Fibroblast of lung (primary cell): ENCODE results near the gene FANCL. TPM values are rescaled to one million over a fixed set of nuclear protein-coding genes. Genes with fewer than 3 reads are reported as not detected.
A peak's percentile ranks its signal among the peaks of the same experiment; 100 is the strongest.

ENCODE experiments used
- DNase-seq, 2 donors: peaks; one replicate each; pipeline versions ENCODE4 v3.0.0 to v3.0.0-alpha.2; 2010; ENCODE audit warnings: low read depth in 2 of 2
- H2AFZ ChIP-seq: 2 replicates; pipeline ENCODE4 v1.5.1; 2012; ENCODE audit warnings: low read length, control low read depth, inconsistent platforms
- H3K27ac ChIP-seq: 2 replicates; pipeline ENCODE4 v1.5.1; 2011; ENCODE audit warnings: low read length, control low read depth; ENCODE audit not compliant: insufficient read depth
- H3K27me3 ChIP-seq: 2 replicates; pipeline ENCODE4 v1.5.1; 2011; ENCODE audit warnings: mild to moderate bottlenecking, low read length; ENCODE audit not compliant: control insufficient read depth, insufficient read depth
- H3K36me3 ChIP-seq: 2 replicates; pipeline ENCODE4 v1.5.1; 2011; ENCODE audit warnings: low read length; ENCODE audit not compliant: control insufficient read depth, insufficient read depth
- H3K4me1 ChIP-seq: 2 replicates; pipeline ENCODE4 v1.5.1; 2011; ENCODE audit warnings: low read length; ENCODE audit not compliant: control insufficient read depth, insufficient read depth; ENCODE audit errors: extremely low read depth
- H3K4me2 ChIP-seq: 2 replicates; pipeline ENCODE4 v1.5.1; 2011; ENCODE audit warnings: low read length, control low read depth; ENCODE audit not compliant: insufficient read depth; ENCODE audit errors: extremely low read depth
- H3K4me3 ChIP-seq, 4 experiments: fragments of 200-600 bp in 1 of 4; sonication (generic) in 1 of 4; replicated peaks in 1 of 4; 2 replicates each; pipeline ENCODE4 v1.5.1; 2011 to 2016; ENCODE audit warnings: low read length in 4 of 4, low read depth in 3 of 4, mild to moderate bottlenecking in 3 of 4, control low read depth in 2 of 4, inconsistent platforms in 1 of 4, mixed read lengths in 1 of 4; ENCODE audit not compliant: insufficient read depth in 1 of 4; ENCODE audit errors: control extremely low read depth in 1 of 4
- H3K79me2 ChIP-seq: 2 replicates; pipeline ENCODE4 v1.5.1; 2012; ENCODE audit warnings: mild to moderate bottlenecking, low read length, inconsistent platforms; ENCODE audit not compliant: control insufficient read depth, insufficient read depth
- H3K9ac ChIP-seq: 2 replicates; pipeline ENCODE4 v1.5.1; 2011; ENCODE audit warnings: mild to moderate bottlenecking, low read length, control low read depth; ENCODE audit not compliant: insufficient read depth
- H3K9me3 ChIP-seq: 2 replicates; pipeline ENCODE4 v1.5.1; 2012; ENCODE audit warnings: low read depth, low read length; ENCODE audit not compliant: control insufficient read depth, insufficient read depth
- H4K20me1 ChIP-seq: 2 replicates; pipeline ENCODE4 v1.5.1; 2011; ENCODE audit warnings: low read length; ENCODE audit not compliant: control insufficient read depth, insufficient read depth; ENCODE audit errors: extremely low read depth
- CTCF ChIP-seq, 2 donors: IDR thresholded peaks in 1 of 2; conservative IDR thresholded peaks in 1 of 2; 1 replicate in 1 of 2; 2 replicates in 1 of 2; pipeline ENCODE4 v1.5.1; 2011 to 2012; ENCODE audit warnings: low read length in 2 of 2, control low read depth in 1 of 2, inconsistent platforms in 1 of 2, low read depth in 1 of 2, mild to moderate bottlenecking in 1 of 2
- EZH2 ChIP-seq: IDR thresholded peaks from 2 replicates; pipeline ENCODE4 v1.5.1; 2012; ENCODE audit warnings: low read length, control low read depth, mild to moderate bottlenecking; ENCODE audit errors: missing control alignments
- polyA plus RNA-seq, 2 donors: library from polyadenylated mRNA; depleted of rRNA in 1 of 2; stranded (reverse) in 1 of 2; unstranded in 1 of 2; fragments of >200 nt; gene quantifications; 2 replicates each; pipeline ENCODE4 v1.2.1, GENCODE V29; 2011 to 2012; ENCODE audit warnings: missing spikeins in 1 of 2
- total RNA-seq: library from RNA; depleted of rRNA; stranded (reverse); fragments of >200 nt; gene quantifications from 2 replicates; pipeline ENCODE4 v1.2.1, GENCODE V29; 2014

The FANCL gene
- total and polyA plus RNA-seq, 2 donors (not counting 1 experiment from before 2014, with no cell fraction given), result 15.2 to 19.7 TPM

GRCh38 chr2:58271826-58272225 lies 30.7 kb upstream of the FANCL start:
- Histone ChIP-seq H3K4me1 (no peaks in the 10 kb centered on the region), H3K4me2 (no peak overlapping the region), H3K27ac (no peak overlapping the region), H3K27me3 (no peaks in the 10 kb centered on the region), H3K79me2 (no peaks in the 10 kb centered on the region), H3K36me3 (no peaks in the 10 kb centered on the region), H3K9ac (no peak overlapping the region), H3K9me3 (no peaks in the 10 kb centered on the region), H2AFZ (no peak overlapping the region), H3K4me3 (no peak overlapping the region), H4K20me1 (no peaks in the 10 kb centered on the region)
- TF ChIP-seq CTCF (conservative IDR thresholded peaks at IDR 0.05 in 1 of 2, IDR thresholded peaks at IDR 0.05 in 1 of 2; ENCODE audit: low read depth in 1 of 2, low read length in 2 of 2) (no peak), EZH2 (no peak)
- DNase-seq, result no peak

GRCh38 chr2:58268685-58269084 lies 27.6 kb upstream of the FANCL start:
- no peak overlapping the region for H3K27ac ChIP-seq
- TF ChIP-seq CTCF (conservative IDR thresholded peaks at IDR 0.05 in 1 of 2, IDR thresholded peaks at IDR 0.05 in 1 of 2; ENCODE audit: low read depth in 1 of 2, low read length in 2 of 2) (no peak), EZH2 (no peak)
- H3K9me3 ChIP-seq, result no peaks in the 10 kb centered on the region
- no peak overlapping the region for H2AFZ ChIP-seq
- H3K79me2 ChIP-seq, result no peaks in the 10 kb centered on the region
- DNase-seq, result no peak
- H3K4me3 ChIP-seq, result no peak overlapping the region
- no peaks in the 10 kb centered on the region for H3K36me3 ChIP-seq
- H3K9ac ChIP-seq, result no peak overlapping the region
- H4K20me1 ChIP-seq, result no peaks in the 10 kb centered on the region
- H3K27me3 ChIP-seq, result no peaks in the 10 kb centered on the region
- no peak overlapping the region for H3K4me2 ChIP-seq
- no peaks in the 10 kb centered on the region for H3K4me1 ChIP-seq

GRCh38 chr2:58266211-58266610 lies 25.1 kb upstream of the FANCL start:
- H3K9ac ChIP-seq, result no peak overlapping the region
- no peaks in the 10 kb centered on the region for H3K27me3 ChIP-seq
- H3K27ac ChIP-seq, result no peak overlapping the region
- no peak overlapping the region for H2AFZ ChIP-seq
- H3K4me2 ChIP-seq, result no peak overlapping the region
- no peak overlapping the region for H3K4me3 ChIP-seq
- no peaks in the 10 kb centered on the region for H3K79me2 ChIP-seq
- H3K4me1 ChIP-seq, result no peaks in the 10 kb centered on the region
- no peak for TF ChIP-seq EZH2
- TF ChIP-seq CTCF (conservative IDR thresholded peaks at IDR 0.05 in 1 of 2, IDR thresholded peaks at IDR 0.05 in 1 of 2; ENCODE audit: low read depth in 1 of 2, low read length in 2 of 2), result no peak
- H3K9me3 ChIP-seq, result no peaks in the 10 kb centered on the region
- DNase-seq, result peak in 1 of 2 donors; percentile 72
- no peaks in the 10 kb centered on the region for H3K36me3 ChIP-seq
- H4K20me1 ChIP-seq, result no peaks in the 10 kb centered on the region
